Pancreas (tissue), 10 donors: Measurements from ENCODE around the gene MAMDC4. TPM values are rescaled to one million over a fixed set of nuclear protein-coding genes. Genes with fewer than 3 reads are reported as not detected.

Experiments used
- ATAC-seq, 4 donors: fragments of 200-7000 bp; cut with Tn5 transposase; one replicate each; pipeline versions ENCODE4 v1.8.0 to v1.9.1; 2020; ENCODE audit warnings: mild to moderate bottlenecking in 4 of 4, moderate library complexity in 4 of 4
- DNase-seq, 6 donors: peaks; one replicate each; pipeline ENCODE4 v3.0.0-alpha.2; 2020
- FAIRE-seq: peaks from 2 replicates; lab custom pipeline; 2012; peaks lifted over from hg19 to GRCh38; lab: Jason Lieb, UNC
- H3K27ac ChIP-seq, 4 donors: fragments of 200-600 bp; sonication (generic); 1 replicate in 3 of 4; 2 replicates in 1 of 4; pipeline versions ENCODE4 v1.5.0 to v1.8.0; 2020
- H3K27me3 ChIP-seq, 4 donors: fragments of 200-600 bp; one replicate each; pipeline ENCODE4 v1.8.0; 2021
- H3K36me3 ChIP-seq, 3 donors: fragments of 200-600 bp; sonication (generic) in 1 of 3; one replicate each; pipeline versions ENCODE4 v1.5.0 to v1.8.0; 2020 to 2021
- H3K4me1 ChIP-seq, 3 donors: fragments of 200-600 bp; one replicate each; pipeline ENCODE4 v1.8.0; 2021
- H3K4me3 ChIP-seq, 4 donors: fragments of 200-600 bp; sonication (generic) in 2 of 4; one replicate each; pipeline versions ENCODE4 v1.5.0 to v1.8.0; 2020 to 2021
- H3K9me3 ChIP-seq, 4 donors: fragments of 200-600 bp; one replicate each; pipeline ENCODE4 v1.8.0; 2021
- CTCF ChIP-seq, 4 donors: fragments of 200-600 bp; sonication (generic) in 3 of 4; IDR thresholded peaks; one replicate each; pipeline versions ENCODE4 v1.5.0 to v1.8.0; 2021; ENCODE audit warnings: antibody characterized with exemption in 4 of 4
- WGBS, 2 donors: extraction: QIAGEN DNeasy Blood & Tissue Kit; methylation state at CpG; one replicate each; pipeline ENCODE4 v1.1.7; 2013; 5-methylcytosine and 5-hydroxymethylcytosine counted together
- intact Hi-C, 3 donors: fragments of 100-400 bp; cut with DNase I; formaldehyde crosslinking; loops; one replicate each; pipeline versions ENCODE4 v1.11.1 to v1.14.2; 2022
- polyA plus RNA-seq, 2 donors: library from polyadenylated mRNA; stranded (reverse); fragments of 200-250 nt; gene quantifications; one replicate each; pipeline ENCODE4 v1.2.3, GENCODE V29; 2013
- total RNA-seq, 6 donors: library from RNA; stranded (reverse); fragmentation: NEBNext Ultra II Directional in 4 of 6; extraction: Animal tissue kit (Norgen Biotek cat#: 25700) in 4 of 6; gene quantifications; one replicate each; pipeline versions ENCODE4 v1.2.1 to v1.2.4, GENCODE V29; 2021 to 2023
- donor health status: healthy with polysubstance abuse.
- donor health status: DM: no; HTN: no; CAD: no; lungs with moderate emphysema.
- donor health status: DM: no; HTN: no; CAD: no.
- donor health status: control.
- donor health status: control.
- donor health status: Bipolar disorder and iron deficiency.
- donor health status: DM: yes; HTN: yes; CAD: no.
- donor health status: DM: no; HTN: no; CAD: no.
- donor health status: DM: no; HTN: no; CAD: no.
- donor health status: DM: yes; HTN: yes; CAD: no.

Gene MAMDC4
- total and polyA plus RNA-seq, 8 donors: 3.0 to 38.6 (median 5.4) TPM

GRCh38 chr9:136848393-136849037 is 3.6 kb upstream of the MAMDC4 start:
- ATAC-seq: peak; percentile 27 to 47 (median 42)
- no peaks in the 10 kb centered on the region for H3K27me3 ChIP-seq
- peaks cover 0 to 10% (median 0%) of the 10 kb centered on the region in 3 donors for H3K36me3 ChIP-seq
- peak in 5 of 6 donors; percentile 59 to 90 (median 77) for DNase-seq
- no peak for TF ChIP-seq CTCF (IDR thresholded peaks at IDR 0.05)
- peak overlapping the region; percentile 66 to 94 (median 90) for H3K4me3 ChIP-seq
- intact Hi-C loops: loop anchor here in 2 of 3 donors (10.0 kb wide), 2 partner anchors 54 to 96 kb away; partner anchors contain the start of genes C8G (in 1 of the 2), CCDC183 (in 1 of the 2), FBXW5 (in 1 of the 2) and TMEM141 (in 1 of the 2)
- no peak for FAIRE-seq
- 0 to 1% methylated on average over 39 to 53 of the region's 53 CpGs for WGBS, 2 donors
- H3K9me3 ChIP-seq: no peaks in the 10 kb centered on the region
- peaks cover 24 to 27% (median 25%) of the 10 kb centered on the region in 3 donors for H3K4me1 ChIP-seq
- H3K27ac ChIP-seq: peak overlapping the region; percentile 74 to 93 (median 90)

GRCh38 chr9:136849038-136849959 is 2.8 kb upstream of the MAMDC4 start, which contains the start of gene PHPT1:
TSS of gene PHPT1 (plus strand) at chr9:136849409. CDS start at chr9:136849431, 22 bp downstream.
- Histone ChIP-seq H3K36me3 (peaks cover 0 to 10% (median 0%) of the 10 kb centered on the region in 3 donors), H3K27me3 (no peaks in the 10 kb centered on the region), H3K4me1 (peaks cover 24 to 25% (median 24%) of the 10 kb centered on the region in 3 donors), H3K9me3 (no peaks in the 10 kb centered on the region), H3K27ac (peak within 1 kb of the TSS; percentile 74 to 93 (median 90)), H3K4me3 (peak within 1 kb of the TSS; percentile 66 to 94 (median 90))
- no peak for TF ChIP-seq CTCF (IDR thresholded peaks at IDR 0.05)
- ATAC-seq (peak; percentile 80 to 90 (median 82)), FAIRE-seq (peak; percentile 94), DNase-seq (peak; percentile 96 to 100 (median 99))
- intact Hi-C loops: loop anchor here in 2 of 3 donors (10.0 kb wide), 2 partner anchors 54 to 96 kb away; partner anchors contain the start of genes C8G (in 1 of the 2), CCDC183 (in 1 of the 2), FBXW5 (in 1 of the 2) and TMEM141 (in 1 of the 2)
- 0 to 1% methylated on average over 60 to 77 of the region's 77 CpGs for whole genome bisulfite sequencing, 2 donors

- peaks cover 0 to 10% (median 0%) of the 10 kb centered on the region in 3 donors for H3K36me3 ChIP-seq
- intact Hi-C loops: loop anchor here in 2 of 3 donors (10.0 kb wide), 2 partner anchors 55 to 95 kb away; partner anchors contain the start of genes C8G (in 1 of the 2), CCDC183 (in 1 of the 2), FBXW5 (in 1 of the 2) and TMEM141 (in 1 of the 2)
- H3K9me3 ChIP-seq: no peaks in the 10 kb centered on the region
- no peak for FAIRE-seq
- DNase-seq: peak in 4 of 6 donors; percentile 31 to 86 (median 53)
- no peak for TF ChIP-seq CTCF (IDR thresholded peaks at IDR 0.05)
- WGBS, 2 donors: 33 to 37% methylated on average over 38 to 43 of the region's 43 CpGs
- peak overlapping the region in 3 of 4 donors; percentile 74 to 91 (median 89) for H3K27ac ChIP-seq
- no peaks in the 10 kb centered on the region for H3K27me3 ChIP-seq
- peak overlapping the region; percentile 66 to 94 (median 90) for H3K4me3 ChIP-seq
- ATAC-seq: no peak
- peaks cover 24 to 25% (median 24%) of the 10 kb centered on the region in 3 donors for H3K4me1 ChIP-seq
Measured at GRCh38 chr9:136849960-136850865, 1.9 kb upstream of the MAMDC4 start.
